ENCODE data around the gene CLDN9.

DNA sequence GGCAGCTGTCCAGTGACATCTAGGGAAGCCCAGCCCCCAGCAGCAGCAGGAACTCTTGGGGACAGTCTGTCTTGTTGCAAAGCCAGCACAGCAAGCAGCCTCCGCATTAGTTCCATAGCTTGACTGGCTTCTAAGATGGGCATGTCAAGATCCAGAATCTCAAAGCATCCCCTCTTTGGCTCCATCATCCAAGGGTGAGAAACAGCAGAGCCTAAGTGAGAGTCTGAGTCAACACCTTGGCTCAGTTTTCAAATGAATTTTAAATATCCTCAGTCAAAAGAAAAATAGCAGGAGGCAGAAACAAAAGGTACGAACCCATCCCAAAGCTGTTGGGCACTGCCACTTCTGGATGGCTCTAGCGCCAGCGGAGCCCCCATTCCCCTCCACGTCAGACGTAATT, 2.2 kb downstream of the CLDN9 start:
- TF ChIP-seq EZH2phosphoT487 (IDR thresholded peaks at IDR 0.05; ENCODE audit: insufficient read depth, low read depth) (no peak), EZH2 (IDR thresholded peaks at IDR 0.05; ENCODE audit: insufficient read depth, poor library complexity, severe bottlenecking) (no peak)

Data from GM23248 (cell line).